G401.6 (cell line): ENCODE data around the gene WHAMM.
"Not testable (repeated sequence)": the region's sequence is repeated elsewhere in the genome, so short reads cannot be mapped to it uniquely, and the experiment has no call there.

Experiments
- FAIRE-seq: peaks from 2 replicates; lab custom pipeline; 2012; peaks lifted over from hg19 to GRCh38; lab: Jason Lieb, UNC

The WHAMM gene

GRCh38 chr15:82838096-82838735, 28.8 kb downstream of the WHAMM start:
- no peak for FAIRE-seq

GRCh38 chr15:82839136-82839535, 29.7 kb downstream of the WHAMM start:
- no peak for FAIRE-seq

- FAIRE-seq = no peak
Measured at GRCh38 chr15:82840166-82840565, 30.7 kb downstream of the WHAMM start.

GRCh38 chr15:82843566-82843965, 34.1 kb downstream of the WHAMM start:
- no peak for FAIRE-seq

- no peak for FAIRE-seq
Measured at GRCh38 chr15:82845686-82846085, 36.3 kb downstream of the WHAMM start.

- no peak for FAIRE-seq
Measured at GRCh38 chr15:82846621-82847020, 37.2 kb downstream of the WHAMM start.

- FAIRE-seq = no peak
Measured at GRCh38 chr15:82847703-82848102, 38.3 kb downstream of the WHAMM start.

GRCh38 chr15:82848241-82848993, 39.0 kb downstream of the WHAMM start:
- no peak for FAIRE-seq

GRCh38 chr15:82849556-82850512, 40.4 kb downstream of the WHAMM start:
- FAIRE-seq = peak; percentile 6

- FAIRE-seq = no peak
Measured at GRCh38 chr15:82850731-82851130, 41.3 kb downstream of the WHAMM start.

- FAIRE-seq = no peak
Measured at GRCh38 chr15:82851306-82851850, 42.0 kb downstream of the WHAMM start.

- FAIRE-seq = no peak
Measured at GRCh38 chr15:82851981-82852511, 42.6 kb downstream of the WHAMM start.

- FAIRE-seq = no peak
Measured at GRCh38 chr15:82852941-82853561, 43.6 kb downstream of the WHAMM start.

GRCh38 chr15:82854554-82854953, 45.1 kb downstream of the WHAMM start:
- no peak for FAIRE-seq

- FAIRE-seq = no peak
Measured at GRCh38 chr15:82855286-82856100, 46.1 kb downstream of the WHAMM start.

- no peak for FAIRE-seq
Measured at GRCh38 chr15:82856397-82857170, 47.2 kb downstream of the WHAMM start.

GRCh38 chr15:82858932-82859331, 49.5 kb downstream of the WHAMM start:
- FAIRE-seq = no peak

- no peak for FAIRE-seq
Measured at GRCh38 chr15:82862886-82863285, 53.5 kb downstream of the WHAMM start.

- FAIRE-seq = no peak
Measured at GRCh38 chr15:82864967-82865366, 55.5 kb downstream of the WHAMM start.

- not testable (repeated sequence) for FAIRE-seq
Measured at GRCh38 chr15:82865581-82865980, 56.2 kb downstream of the WHAMM start.
